ENCODE data around the gene KCNQ1.

The KCNQ1 gene

DNA sequence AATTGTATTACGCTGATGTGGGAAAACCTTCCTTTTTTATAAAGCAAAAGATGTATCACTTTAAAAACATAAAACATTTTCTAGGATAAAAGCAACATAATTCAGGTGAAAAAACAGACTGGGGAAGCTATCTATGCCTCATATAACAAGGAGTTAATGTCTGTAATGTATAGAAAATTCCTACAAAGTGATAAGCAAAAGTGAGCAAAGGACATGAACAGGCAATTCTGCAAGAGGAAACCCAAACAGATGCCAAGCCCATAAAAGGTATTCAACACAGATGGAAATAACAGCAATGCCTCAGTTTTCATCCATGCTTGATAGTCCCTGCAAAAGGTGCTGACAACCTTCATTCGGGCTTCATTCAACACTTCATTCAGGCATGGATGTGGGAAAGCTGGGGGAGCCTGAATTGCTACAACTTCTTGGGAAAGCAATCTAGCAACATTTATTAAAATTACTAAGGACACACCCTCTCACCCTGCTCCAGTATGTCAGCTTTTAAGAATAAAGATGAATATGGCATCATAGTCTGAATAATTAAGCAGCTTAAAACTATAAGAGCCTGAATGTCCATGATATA is 215.6 kb downstream of the KCNQ1 start:
- DNase-seq = no peak

- DNase-seq = no peak
These were observed 216.6 kb downstream of the KCNQ1 start for GRCh38 chr11:2661173-2662023.

GRCh38 chr11:2662024-2662312 is 217.2 kb downstream of the KCNQ1 start:
- no peak for DNase-seq

DNA sequence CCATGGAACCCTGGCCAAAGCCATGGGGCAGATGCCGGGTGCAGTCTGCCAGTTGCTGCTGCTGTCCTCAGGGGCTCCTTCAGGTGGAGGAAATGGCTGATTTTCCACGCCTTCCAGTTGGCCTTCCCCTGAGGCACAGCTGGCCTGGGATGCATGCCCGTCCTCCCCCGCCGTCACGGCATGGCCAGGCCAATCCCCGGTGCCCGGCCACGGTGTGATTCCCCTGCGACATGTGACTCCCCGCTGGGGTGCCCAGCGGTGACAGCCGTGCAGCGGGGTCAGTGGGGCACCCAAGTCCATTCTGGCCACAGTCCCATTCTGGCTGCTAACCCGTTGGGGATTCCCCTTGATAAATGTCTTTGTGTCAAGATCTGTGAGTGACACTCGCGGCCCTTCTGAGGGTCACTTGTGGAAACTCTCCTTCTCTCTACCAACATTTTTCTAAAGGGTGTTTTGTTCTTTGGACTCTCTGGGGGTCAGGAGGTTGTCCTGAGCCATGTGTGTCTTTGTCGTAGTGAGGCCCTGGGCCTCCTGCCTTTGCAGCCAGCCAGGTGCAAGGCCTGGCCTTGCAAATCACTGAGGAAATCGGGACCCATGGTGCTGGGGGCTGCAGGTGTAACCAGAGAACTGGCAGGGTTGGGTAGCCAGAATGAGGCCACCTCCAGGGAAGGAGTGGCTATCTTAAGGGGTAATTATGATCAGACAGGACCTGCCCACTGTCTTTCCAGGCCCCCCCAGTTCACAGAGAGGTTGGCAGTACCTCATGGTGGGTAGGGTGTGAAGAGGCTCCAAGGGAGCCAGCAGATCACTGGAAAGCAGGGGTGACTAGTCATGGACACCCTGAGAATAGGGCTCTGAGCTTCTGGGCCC is 217.9 kb downstream of the KCNQ1 start:
- no peak for DNase-seq

DNA sequence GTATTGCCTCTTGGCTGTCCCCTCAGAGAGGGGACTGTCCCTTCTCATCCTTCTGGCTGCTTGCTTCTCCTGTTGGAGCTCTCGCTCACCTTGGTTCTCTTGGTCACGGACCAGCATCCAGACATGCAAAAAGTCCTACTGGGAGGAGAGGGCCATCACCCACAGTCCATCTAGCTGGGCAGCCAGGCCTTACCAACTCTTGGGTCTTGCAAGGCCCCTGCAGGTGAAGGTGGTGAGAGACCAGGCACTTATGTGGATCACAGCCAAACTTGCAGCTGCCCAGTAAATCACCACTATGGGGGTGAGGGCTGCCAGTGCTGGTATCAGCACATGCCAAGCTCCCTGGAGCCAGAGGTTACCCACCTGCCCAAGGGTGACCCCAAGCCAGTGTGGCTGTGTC is 218.7 kb downstream of the KCNQ1 start:
- no peak for DNase-seq

GRCh38 chr11:2663915-2664314 is 219.1 kb downstream of the KCNQ1 start:
- no peak for DNase-seq

DNA sequence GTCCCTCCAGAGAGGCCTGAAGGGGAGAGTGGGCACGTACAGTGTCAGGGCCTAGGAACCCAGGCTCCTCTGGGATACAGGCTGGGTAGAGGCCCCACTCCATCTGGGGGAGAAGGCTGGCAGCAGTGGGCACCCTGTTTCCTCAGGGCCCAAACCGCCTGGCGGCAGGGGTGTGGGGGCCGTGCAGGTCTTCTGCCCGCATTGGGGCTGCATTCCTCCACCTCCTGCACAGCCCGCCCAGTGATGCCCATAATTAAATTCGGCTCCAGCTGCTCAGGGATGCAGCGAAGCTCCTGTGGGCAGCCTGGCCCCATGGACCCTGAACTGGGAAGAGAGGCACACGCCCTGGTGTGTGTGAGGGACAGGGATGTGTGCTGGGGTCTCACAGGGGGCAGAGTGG is 219.6 kb downstream of the KCNQ1 start:
- DNase-seq = no peak

DNA sequence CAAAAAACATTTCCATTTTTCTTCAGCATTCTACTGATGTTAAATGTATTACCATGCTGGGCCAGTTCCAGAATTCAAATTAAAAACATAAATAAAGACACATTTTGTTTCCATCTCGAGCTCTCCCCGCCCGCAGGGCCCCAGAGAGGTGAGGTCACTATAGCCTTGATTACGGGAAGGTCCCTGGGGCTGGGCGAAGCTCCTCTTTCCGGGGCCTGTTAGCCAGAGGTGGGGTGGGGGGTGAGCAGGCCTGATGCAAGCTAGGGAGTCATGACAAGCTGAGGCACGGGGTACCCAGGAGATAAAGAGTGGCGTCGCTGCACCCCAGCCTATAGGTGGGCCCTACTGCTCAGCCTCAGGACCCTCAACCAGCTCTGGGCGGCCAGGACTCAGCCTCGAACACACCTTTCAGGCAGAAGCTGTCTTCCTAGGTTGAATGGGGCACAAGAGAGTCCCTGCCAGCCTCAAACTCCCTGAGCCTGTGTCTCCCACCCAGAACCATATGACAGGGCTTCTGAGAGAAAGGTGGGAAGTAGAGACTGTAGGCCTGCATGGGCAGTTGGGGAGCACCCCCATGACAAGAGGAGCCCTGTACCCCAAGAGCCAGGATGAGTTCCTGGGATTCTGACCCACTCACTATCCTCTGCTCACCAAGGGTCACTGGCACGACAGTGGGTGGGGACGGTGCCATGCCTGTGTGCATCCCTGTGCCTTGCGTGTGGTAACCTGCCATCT is 220.2 kb downstream of the KCNQ1 start:
- DNase-seq = no peak

DNA sequence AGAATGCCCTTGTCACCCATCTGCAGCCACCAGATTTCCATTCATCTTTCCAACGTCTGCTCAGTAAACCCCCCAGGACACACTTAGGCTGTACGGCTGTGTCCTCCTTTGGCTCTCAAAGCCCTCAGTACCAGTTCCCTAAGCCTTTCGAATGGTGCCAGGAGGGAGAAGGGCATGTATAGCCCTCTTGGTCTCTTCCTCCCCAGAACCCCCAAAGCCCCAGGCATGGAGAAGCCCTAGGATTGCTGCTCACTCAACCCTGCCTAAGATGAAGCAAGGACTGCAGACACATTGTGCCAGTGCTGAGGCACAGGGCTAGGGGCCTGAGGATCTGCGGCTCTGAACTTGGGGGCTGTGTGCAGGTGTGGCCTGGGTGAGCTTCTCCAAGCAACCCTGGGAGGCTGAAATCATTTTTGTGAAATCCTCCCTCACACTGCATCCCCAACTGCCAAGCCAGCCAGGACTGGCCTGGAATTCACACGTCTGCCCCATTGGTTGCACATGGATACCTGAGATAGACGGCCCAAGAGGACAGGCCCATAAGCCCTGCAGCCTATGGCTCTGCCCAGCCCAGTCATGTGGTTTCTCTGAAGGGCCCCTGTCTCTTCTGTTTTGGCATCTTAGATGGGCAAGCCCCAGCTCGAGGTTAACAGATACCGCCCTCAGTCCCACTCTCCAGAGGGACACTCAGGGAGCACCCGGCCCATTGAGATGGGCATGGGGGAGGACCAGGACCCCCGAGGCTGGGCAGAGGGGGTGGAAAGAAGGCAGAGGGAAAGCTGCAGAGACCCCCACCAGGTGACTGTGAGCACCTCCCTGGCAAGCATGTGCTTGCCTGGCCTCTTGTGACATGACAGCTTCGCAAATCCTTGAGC is 221.0 kb downstream of the KCNQ1 start:
- no peak for DNase-seq

DNA sequence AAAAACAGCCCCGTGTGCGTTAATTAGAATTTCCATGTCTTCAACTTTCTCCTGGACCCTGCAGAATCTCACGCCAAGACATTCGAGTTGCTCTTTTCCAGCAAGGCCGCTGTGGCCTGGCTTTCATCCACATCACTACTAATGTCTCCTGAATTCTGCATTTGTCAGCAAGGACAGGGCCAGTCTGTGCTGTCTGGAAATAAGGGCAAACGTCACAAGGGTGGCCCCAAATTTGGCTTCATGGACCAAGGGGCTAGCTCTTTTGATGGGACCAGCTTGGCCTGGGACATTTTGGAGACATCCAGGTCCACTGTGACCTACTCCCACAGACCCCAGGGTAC is 221.6 kb downstream of the KCNQ1 start:
- no peak for DNase-seq

GRCh38 chr11:2666828-2667570 is 222.2 kb downstream of the KCNQ1 start:
- DNase-seq = no peak

DNA sequence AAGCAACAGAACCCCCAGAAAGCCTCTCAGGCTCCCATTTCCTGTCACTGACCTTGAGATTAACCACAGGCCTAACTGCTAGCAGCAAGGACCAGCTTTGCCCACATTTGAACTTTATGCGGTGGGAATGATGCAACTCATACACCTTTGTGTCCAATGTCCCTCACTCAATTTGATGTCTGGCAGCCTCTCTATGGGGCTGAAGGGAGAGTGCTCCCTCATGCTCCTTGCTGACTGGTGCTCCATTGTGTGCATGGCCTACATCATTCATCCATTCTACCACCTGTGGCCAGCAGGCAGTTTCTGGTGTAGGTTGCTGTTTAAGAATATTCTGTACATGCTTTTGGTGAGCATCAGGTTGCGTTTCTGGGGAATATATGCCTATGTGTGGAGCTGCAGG is 223.1 kb downstream of the KCNQ1 start:
- DNase-seq = no peak

DNA sequence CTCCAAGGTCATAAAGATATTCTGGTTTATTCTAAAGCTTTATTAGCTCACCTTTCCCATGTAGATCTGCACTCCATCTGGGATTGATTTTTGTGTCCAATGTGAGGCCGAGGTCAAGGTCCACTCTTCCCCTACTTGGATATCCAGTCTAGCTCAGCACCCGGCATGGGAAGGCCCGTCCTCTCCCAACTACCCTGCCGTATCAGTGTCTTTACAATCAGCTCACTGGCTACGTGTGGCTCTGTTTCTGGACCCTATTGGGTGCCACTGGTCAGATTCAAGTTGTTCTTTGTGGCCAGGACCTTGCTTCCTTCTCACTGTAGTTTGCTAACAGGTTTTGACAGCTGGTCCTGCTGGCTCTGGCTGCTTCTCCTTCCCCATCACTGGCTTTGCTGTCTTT is 224.1 kb downstream of the KCNQ1 start:
- no peak for DNase-seq

GRCh38 chr11:2669634-2670469 is 225.0 kb downstream of the KCNQ1 start:
- no peak for DNase-seq

DNA sequence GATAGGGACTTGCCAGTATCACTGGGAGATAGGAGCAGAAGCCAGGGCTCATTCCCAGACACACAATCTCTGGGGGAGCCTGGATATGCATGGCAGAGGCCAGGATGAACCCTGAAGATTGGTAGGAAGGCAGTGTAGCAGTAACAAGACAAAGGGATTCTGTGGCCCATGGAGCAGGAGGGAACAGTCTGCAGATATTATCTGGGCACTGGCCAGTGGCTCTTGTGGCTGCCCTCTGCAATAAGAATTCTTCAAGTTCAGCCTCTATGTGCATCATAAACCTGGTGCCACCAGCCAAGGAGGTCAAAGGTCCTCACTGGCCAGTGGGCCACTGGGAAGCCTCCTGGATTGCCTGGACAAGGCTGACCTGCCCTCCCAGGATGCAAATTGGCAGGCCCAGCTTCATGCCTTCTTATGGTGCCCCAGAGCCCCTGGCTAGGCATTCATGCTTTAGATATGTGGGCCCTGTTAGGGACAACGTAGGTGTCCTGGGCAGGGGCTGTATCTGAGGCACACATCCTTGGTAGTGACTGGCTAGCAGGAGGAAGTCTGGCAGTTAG is 225.8 kb downstream of the KCNQ1 start:
- DNase-seq = no peak

DNA sequence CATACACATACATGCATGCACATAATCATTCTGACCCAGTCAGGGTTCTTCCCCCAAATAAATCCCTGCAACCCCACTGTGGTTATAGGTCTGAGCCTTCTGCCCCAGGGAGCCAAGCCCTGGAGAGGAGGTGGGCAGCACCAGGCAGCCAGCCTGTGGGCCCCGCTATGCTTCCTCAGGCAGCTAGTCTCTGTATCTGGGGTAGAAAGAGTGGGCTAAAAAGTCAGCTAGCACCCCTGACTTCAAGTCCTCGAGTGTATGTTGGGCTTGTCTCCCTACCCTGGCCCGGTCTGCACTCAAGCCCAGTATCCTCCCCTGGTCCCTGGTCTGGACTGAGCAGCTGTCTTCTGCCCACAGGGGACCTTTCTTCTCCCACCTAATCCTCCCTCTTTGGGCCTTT is 226.9 kb downstream of the KCNQ1 start:
- DNase-seq = no peak

GRCh38 chr11:2672553-2673249 is 227.9 kb downstream of the KCNQ1 start:
- DNase-seq = no peak

- no peak for DNase-seq
These were observed 228.4 kb downstream of the KCNQ1 start for GRCh38 chr11:2673250-2673610.

GRCh38 chr11:2673871-2674471 is 229.2 kb downstream of the KCNQ1 start:
- no peak for DNase-seq

All from hematopoietic multipotent progenitor cell treated with erythropoietin and hydrocortisone succinate and interleukin-3 and kit ligand, for 6 days (in vitro differentiated cells).